ENCODE results near the gene MDFI.

Gene MDFI

DNA sequence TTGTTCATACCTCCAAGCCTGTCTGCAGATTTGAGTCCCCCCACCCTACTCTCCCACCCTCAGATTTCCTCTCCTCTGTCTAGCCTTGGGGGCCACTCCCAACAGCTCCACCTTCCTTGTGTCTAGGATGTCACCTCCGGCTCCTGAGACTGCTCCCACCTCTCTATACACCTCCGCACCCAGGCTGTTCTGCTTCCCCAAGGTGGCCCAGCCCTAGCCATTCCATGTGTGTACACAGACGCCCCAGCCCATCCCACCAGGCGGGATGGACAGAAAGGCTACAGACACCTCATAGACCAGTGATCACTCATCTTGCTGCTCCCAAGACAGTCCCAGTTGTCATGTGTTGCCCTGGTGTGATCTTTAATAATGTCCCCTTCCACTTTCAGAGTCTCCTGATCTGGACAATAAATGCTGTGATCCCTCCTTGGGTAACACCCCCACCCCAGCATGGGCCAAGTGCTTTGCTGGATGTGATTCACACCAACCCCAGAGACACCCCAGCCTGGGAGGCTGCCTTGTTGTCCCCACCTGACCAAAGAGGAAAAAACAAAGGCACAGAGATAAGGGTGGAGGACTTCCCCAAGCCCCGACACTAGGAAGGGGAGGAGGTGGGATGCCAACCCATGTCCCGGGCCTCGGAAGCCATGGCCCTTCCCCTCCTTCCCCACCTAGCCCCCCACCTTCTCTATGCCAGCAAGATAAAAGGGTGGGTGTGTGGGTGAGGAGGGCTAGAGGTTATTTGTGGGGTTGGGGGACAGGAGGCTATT lies 36.1 kb downstream of the MDFI start:
- no peak for DNase-seq

DNA sequence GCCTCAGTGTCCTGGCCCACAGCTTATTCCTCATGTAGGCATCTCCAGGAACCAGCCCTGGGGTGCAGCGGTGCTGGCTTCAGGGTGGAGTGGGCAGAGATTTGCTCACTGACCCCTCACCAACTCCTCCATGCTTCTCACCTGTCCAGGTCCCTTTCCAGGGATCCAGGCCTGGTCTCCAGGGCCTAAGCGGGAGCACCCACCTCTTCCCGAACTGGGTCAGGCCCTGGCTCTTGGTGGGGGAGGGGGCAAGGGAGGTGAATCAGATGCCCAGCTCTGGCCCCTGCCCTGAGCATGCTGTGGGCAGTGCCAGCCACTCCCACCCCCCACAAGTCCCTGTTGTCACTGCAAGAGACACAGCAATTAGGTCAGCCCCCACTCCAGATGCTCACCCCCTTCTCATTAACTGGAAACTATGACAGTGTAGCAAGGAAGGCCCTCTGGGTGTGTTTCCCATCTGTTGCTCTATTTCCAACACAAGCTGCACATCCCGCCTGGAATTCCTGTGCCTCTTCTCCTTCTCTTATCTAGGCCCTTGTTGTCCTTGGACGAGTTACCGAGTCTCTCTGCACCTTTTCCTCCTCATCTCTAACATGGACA lies 37.0 kb downstream of the MDFI start:
- DNase-seq, result no peak

DNA sequence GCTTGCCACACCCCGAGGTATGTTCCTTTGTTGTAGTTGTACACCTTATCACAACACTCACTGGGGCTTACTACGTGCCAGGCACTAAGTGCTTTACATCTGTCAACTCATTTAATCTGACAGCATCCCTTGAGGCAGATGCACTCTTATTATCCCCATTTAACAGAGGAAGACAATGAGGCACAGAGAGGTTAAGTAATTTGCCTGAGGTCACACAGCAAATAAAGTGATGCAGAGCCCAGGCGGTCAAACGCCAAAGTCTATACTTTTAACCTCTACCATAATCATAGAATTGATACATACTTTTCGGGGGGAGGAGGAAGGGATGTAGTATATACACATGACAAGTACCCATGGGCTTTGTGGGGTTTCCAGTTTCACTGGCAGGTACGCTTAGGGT lies 37.7 kb downstream of the MDFI start:
- DNase-seq, result no peak

DNA sequence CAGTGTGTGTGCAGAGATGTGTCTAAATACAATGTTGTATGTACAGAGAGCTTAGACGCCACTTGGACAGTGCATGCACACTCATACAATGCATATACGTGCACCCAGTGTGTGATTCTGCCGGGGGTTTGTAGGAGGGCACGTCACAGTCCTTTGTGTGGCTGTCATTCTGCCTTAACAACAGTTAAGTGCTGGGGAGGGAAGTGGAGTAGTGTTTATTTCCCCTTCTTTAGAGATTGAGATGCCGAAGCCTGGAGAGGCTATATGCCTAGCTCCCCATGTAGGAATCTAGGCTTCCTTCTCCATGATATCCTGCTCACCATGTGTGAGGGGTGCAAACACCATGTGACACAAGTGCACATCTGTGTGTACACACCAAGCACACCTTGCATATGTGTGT lies 38.2 kb downstream of the MDFI start:
- DNase-seq, result no peak

DNA sequence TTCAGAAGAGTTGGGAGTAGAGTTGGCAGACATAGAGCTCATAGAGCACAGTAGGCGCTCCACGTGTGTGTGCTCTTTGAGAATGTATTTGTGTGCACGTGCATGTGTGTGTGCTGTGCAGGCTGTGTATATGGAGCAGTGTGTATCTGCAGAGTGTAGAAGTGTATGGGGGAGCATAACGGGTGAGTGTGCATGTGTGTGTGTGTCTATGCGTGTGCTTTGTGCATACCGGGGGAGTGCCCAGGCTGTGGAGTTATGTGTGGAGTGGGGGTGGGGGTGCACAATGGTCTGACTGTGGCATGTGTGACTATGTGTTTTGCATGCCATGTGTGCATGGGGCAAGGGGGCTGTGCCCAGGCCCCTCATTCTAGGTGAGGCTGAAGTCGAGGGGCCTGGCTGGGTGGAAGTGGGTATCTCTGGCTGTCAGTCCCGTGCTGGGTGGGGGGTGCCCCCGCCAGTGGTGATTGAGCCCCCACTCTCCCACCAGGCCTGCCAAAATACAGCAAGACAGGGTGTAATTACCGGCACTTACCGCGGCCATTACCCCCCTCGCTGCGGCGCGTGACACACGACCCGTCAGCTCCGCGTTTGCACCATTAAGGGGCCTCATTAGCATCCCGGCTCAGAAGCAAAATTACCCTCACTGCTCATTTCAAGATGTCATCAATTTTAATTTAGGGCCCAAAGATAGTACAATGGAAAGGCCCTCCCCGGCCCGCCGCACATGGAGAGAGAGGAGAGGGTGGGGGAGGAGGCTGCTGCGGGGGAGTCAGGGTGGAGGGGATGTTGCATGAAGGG lies 39.1 kb downstream of the MDFI start:
- no peak for DNase-seq

DNA sequence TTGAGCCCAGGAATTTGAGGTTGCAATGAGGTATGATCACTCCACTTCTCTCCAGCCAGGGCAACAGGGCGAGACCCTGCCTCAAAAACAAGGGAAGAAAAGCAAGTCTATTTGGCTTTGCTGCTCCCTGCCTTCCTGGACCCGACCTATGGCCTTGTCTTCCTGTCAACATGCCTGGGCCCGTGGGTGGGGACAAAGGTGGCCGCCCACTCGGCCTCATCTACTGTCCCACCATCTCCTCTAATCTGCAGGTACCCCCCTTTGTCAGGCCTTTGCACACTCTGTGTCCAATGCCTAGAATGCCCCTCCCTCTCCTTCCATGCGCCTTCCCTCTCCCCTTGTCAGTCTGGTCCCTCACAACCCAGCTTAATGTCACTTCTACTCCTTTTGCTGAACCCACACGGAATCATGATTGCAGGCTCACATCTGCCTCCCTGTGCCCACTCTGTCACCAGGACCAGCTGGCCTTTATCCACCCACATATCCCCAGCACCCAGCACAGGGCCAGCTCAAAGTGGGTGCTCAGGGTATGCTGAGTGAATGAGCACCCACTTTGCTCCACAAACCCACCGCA lies 40.3 kb downstream of the MDFI start:
- DNase-seq, result no peak

DNA sequence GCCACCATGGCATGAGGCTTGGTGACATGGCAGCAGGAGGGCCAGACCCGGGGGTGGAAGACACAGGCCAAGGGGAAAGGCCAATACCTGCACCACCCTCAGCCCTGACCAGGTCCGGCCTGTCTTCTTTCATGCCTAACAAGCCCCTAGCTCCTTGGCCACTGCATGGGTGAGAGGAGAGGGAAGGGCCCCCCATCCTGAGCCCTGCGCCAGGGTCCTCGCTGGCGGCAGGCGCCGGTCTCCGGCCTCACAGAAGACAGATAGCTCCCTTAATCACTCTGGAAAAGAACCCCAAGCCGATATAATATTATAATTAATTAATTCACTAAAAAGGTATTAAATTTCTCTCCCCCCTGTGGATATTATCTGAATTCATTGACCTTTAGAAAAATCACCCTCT lies 41.4 kb downstream of the MDFI start:
- no peak for DNase-seq

DNA sequence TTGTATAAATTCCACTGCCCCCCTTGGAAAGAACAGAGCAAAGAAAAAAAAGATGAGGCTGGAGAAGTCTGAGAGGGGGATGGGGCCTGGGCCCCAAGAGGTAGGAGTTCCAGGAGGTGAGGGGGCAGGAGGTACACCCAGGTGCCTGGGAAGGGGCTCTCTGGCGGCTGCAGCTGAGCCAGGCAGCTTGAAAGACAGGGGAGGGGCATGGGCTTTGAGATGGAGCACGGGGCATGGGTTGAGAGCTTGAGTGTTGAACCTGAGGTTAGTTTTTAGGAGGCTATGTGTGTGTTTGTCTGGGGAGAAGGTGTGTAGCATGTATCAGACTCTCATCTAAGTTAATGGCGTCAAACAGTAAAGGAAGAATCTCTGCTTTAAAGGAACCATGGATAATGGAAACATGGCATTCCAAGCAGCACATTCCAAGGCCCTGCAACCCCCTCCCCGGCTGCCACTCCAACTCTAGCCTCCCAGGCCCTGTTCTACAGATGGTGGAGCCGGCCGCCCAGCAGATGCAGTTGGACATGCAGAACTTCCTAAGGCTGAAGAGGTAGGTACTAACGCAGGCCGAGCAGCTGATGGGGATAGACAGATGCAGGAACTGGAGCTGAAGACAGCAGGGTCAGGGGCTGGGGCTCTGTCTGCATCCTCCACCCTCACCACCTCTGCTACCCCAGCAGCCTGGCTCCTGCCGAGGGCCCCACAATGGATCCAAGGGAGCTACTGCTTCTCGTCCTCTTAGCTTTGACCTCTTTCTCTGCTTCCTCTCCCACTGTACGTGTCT lies 42.1 kb downstream of the MDFI start:
- no peak for DNase-seq

DNA sequence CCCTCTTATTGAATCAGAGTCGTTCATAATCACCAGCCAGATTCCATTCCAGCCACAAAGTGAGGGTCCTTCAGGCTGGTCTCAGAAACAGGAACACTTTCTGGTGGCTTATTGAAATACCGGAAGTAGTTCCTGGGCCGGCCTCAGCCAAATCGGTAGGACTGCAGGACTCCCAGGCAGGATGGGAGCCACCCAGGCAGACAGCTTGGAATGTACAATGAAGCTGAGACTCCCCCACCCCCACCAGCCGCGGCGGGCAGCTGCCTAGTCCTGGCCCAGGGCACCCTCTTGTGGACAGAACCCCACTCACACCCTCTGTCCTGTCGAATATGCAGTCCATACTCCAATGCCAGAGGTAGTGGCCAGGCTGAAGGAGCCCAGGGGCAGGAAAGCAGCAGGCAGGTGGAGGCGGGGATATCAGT lies 43.8 kb downstream of the MDFI start:
- DNase-seq, result no peak

DNA sequence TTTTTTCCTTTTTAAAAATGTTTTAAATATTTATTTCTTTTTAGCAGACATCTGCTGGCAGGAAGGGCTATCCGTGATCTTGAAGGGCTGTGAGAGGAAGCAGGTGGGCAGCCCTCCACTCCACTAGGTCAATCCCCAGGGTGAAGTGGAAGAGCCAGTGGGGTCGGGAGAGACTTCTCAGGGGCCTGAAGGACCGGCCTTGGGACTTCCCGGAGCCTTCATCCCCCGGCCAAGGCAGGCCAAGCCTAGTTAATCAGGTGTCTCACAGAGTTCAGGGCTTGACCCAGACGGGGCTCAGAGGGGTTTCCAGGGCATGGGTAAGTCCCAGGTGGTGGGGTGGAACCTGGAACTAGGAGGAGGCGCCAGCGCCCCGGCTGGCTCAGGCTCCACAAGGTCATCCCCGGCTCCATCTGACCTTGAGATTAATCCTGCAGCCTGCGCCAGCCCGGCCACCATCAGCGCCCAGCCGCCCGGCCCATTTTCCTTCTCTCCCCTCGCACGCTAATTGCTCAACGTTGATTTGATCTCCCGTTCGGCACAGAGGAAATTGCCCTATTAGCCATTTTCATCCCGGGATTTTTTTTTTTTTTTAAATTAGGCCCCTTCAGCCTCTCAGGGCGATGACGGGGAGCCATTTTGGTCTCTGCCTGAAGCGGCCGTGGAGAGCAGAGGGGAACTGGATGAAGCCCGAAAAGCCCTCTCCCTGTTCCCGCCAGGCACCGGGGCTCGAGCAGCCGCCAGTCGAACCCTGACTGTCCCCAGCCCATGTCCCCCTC lies 44.4 kb downstream of the MDFI start:
- no peak for DNase-seq

DNA sequence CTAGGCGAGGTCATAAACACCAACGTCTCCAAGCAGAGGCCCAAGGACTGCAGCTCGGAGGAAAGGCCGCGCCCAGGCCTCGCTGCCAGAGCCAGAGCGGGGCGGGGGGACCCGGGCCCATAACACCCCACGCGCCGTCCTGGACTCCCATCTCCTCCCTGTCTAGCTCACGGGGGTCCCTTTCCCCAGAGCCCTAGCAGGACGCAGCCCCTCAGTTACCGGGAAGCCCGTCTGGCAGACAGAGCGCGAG lies 44.9 kb downstream of the MDFI start:
- no peak for DNase-seq

DNA sequence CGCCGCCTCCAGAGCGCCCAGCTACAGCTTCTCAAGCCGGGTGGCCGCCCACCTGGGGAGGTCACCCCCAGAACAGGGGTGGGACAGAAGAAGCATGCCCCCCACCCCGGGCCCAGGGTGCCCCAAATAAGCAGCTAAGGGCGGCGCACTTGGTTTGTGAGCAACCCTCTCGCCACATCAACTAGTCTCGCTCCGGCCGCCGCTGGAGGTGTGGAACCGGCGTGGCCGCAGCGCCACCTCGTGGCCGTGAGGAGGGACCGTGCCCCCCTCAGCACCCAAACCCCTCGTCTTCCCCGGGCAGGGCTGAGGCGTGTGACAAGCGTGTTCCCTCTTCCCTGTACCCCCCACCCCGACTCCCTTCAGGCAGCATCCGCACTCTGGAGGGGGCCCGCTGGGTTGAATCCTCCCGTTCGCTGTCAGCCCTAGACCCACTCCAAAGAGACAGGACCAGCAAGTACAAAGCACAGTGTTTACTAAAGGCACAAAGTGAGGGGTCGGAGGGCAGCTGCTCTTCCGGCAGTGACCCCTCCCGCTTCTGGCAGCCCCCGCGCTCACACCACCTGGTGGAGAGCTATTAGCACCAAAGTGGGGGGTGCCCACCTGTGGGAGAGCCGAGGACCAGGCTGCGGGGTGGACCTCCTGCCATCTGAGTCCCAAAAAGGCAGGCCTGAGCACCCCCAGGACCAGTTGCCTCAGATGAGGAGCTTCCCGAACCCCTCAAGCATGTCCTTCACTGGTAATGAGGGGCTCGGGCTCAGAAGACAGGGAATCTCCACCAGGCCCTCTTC lies 45.4 kb downstream of the MDFI start:
- no peak for DNase-seq

DNA sequence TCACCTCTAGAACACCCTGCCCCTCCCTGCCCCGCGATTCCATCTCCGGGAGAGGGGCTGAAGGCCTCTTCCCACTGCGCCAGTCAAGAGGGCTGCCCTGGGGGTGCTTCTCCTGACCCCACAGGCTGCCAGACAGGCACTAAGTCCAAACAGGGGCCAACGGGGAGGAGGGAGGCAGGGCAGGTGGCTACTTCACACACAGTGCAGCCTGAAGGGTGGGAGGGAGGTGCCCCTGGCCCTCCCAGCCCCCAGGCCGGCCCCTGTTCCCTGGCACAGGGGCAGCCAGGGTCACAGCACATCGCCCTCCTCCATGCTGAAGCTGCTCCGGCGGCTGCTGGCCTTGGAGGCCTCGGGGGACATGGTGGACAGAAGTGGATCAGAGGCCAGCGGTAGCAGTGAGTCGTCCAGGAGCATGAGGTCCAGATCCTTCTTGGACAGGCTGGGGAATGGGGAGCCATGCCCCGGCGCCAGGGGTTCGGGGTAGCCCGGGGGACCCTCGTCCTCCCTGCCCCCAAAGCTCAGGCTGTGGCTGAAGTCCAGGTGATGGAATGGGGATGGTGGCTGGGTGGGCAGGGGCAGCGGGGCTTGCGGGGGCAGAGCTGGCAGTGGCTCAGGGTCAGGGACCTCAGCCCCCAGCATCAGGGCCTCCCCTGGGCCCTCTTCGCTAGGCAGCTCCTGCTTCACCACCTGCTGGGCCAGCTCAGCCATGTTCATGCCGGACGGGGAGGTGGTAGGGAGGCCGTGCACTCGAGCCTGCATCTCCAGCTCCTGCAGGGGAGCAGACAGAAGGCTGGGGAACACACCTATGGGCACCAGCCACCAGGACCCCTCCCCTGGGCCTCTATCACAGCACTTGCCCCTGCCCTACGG lies 46.3 kb downstream of the MDFI start:
- no peak for DNase-seq

DNA sequence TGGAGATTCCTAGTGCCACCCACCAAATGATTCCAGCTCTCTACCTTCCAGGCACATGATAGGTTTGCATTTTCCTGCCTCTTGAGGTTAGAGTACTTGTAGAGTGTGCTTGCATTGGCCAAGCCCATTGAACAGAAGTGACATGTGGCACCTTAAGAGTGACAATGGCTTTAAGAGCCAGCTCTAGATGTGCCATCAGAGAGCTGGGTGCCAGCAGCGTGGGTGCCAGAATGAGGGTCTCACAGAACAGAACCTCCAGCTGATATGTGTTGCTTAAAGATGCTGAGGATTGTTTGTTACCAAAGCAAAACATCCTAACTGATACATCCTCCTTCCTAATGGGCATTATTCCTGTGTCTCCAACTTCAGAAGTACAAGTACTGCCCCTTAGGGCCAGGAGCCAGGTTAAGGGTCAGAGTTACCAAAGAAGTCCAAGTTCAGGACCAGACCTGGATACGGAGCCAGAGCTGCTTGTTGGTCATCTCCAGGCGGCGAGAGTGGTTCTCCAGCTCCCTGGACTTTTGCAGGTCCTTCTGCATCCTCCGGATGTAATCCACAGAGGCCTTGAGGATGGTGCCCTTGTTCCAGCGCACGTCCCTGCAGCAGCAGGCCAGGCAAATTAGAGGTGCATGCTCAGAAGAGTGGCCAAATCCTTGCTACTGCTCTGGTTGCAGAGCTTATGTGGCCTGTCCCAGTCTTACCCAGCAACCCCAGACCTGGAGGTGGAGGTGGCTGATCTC lies 47.5 kb downstream of the MDFI start:
- DNase-seq, result no peak

DNA sequence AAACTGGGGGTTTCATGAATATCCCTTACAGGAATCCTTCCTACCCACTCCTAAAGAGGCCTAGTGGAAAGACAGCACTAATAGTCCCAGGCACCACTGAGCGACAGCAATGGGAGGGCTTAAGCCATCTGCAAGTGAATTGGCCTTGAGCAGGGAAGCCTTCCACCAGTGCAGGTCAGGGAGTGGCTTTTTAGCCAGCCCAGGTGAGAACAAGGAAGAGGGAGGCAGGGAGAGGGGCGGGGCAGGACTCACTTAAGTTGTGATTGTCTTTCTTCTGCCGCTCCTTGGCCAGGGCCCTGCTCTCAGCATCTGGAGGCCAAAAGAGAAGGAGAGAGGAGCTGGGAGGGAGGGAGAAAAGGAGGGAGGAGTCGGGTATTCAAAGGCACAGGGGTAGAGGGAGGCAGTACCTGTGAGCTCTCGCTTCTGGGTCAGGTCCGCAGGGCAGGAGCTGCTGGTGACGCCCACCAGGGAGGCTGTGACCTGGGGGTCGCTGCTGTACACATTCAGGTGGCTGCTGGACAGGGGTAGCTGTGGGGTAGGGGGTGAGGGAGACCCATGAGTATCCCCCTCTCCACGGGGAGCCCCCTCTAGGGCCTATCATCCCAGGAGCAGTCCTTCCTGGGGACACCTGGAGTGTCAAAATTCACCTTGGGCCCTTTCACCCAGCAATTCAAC lies 49.4 kb downstream of the MDFI start:
- DNase-seq, result no peak

DNA sequence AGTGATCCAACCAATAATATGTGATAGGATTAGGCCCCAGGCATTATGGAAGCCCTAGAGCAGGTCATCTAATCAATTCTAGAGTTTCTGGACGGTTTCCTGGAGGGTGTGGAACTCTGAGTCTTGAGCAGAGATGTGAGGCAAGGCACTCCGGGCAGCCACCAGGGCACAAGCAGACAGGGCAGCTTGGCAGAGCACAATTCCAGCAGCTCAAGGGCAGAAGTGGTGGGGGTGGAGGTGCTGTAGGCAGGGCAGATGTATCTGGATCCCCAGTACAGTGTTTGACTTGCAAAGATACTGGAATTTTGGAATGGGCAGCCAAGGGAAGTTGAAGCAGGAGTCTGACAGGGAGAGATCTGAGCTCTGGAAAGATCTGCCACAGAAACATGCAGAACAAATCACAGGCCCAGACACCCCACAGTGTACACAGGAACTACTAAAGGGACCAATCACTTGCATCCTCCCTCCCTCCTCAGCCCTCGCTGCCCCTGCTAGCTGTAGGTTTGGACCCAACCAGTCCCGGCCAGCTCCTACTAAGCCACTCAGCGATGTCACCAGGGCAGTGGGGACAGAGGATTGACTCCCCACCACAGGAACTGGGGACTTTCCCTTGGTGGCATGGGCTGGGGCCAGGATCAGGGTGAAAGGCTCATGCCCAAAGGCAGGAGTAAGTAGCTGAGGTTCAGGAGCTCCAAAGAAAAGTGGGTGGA lies 50.1 kb downstream of the MDFI start:
- DNase-seq, result no peak

DNA sequence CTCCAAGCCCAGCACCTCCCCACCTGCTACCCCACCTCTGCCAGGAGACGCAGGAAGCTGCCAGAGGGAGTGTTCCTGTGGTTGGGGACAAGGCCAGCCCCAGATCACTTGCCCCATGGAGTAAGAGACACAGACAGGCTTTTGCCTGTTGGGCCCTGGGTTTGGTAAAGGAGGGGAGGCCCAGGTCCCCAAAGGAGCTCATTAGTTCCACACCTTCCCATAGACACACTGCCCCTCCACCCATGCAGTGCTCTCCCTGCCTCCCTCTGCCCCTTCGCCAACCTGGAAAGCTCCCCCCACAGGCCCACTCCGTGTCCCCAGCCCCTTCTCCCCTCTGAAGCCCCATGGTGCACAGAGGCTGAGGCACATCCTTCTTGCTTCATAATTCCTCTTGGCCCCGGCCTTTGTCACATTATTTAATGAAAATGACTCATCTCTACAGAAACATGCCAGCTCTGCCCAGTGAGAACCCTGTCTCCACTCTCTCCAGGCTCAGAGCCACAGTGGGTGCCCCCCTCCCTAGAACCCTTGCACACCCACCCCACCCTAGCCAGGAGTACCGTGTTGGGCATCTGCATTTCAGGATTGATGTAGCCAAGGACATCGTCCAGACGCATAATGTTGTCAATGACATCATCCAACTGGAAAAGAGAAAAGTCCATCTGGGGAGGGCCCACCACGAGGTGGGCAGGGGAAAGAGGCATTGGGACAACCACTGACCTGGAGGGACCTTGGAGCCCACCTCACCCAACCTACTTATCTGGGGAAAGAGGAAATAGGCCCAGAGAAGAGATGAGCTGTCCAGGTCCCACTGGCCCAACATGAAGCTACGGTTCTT lies 51.1 kb downstream of the MDFI start:
- no peak for DNase-seq

Measured in NCI-H1417 treated with DMSO at 0.1 percent for 48 hours (cell line).